HG03159 (cell line): ENCODE measurements around the gene TNC.

Experiments
- ATAC-seq: cut with Tn5 transposase; IDR thresholded peaks from one replicate; pipeline ENCODE4 v1.9.1; 2021; ENCODE audit warnings: mild to moderate bottlenecking, moderate library complexity; ENCODE audit not compliant: unreplicated experiment

Gene TNC

GRCh38 chr9:115015018-115015635, 102.8 kb downstream of the TNC start:
- ATAC-seq = no peak

- ATAC-seq = no peak
These were observed 103.5 kb downstream of the TNC start for GRCh38 chr9:115014438-115014837.

- peak; percentile 75 for ATAC-seq
These were observed 104.0 kb downstream of the TNC start for GRCh38 chr9:115013998-115014397.

- no peak for ATAC-seq
These were observed 105.5 kb downstream of the TNC start for GRCh38 chr9:115012486-115012885.

GRCh38 chr9:115010874-115011273, 107.1 kb downstream of the TNC start:
- no peak for ATAC-seq

- no peak for ATAC-seq
These were observed 109.3 kb downstream of the TNC start for GRCh38 chr9:115008536-115009270.

GRCh38 chr9:115006660-115007059, 111.3 kb downstream of the TNC start:
- ATAC-seq = no peak

GRCh38 chr9:115005322-115005721, 112.6 kb downstream of the TNC start:
- ATAC-seq = no peak

- ATAC-seq = no peak
These were observed 113.4 kb downstream of the TNC start for GRCh38 chr9:115004545-115004944.

GRCh38 chr9:115002371-115003120, 115.4 kb downstream of the TNC start:
- ATAC-seq = no peak

- no peak for ATAC-seq
These were observed 117.7 kb downstream of the TNC start for GRCh38 chr9:115000217-115000639.

- ATAC-seq = no peak
These were observed 119.6 kb downstream of the TNC start for GRCh38 chr9:114998326-114998725.

GRCh38 chr9:114995681-114996221, 122.2 kb downstream of the TNC start:
- ATAC-seq = no peak

GRCh38 chr9:114994768-114995167, 123.2 kb downstream of the TNC start:
- no peak for ATAC-seq

GRCh38 chr9:114991861-114992260, 126.1 kb downstream of the TNC start:
- no peak for ATAC-seq

GRCh38 chr9:114990901-114991300, 127.1 kb downstream of the TNC start:
- no peak for ATAC-seq

- ATAC-seq = no peak
These were observed 128.2 kb downstream of the TNC start for GRCh38 chr9:114989600-114990410.

GRCh38 chr9:114988962-114989599, 128.9 kb downstream of the TNC start:
- no peak for ATAC-seq

GRCh38 chr9:114987116-114987515, 130.8 kb downstream of the TNC start:
- no peak for ATAC-seq

GRCh38 chr9:114985959-114986501, 131.9 kb downstream of the TNC start:
- ATAC-seq = no peak
